ENCODE data around the gene CHRM4. TPM values are rescaled to one million over a fixed set of nuclear protein-coding genes. Genes with fewer than 3 reads are reported as not detected.
A peak's percentile ranks its signal among the peaks of the same experiment; 100 is the strongest.

CHRM4 gene
- total RNA-seq, 1 donor from 2014 or later, result 8.5 TPM

- Mint-ChIP-seq H3K27ac (ENCODE audit: unreplicated experiment) (no peak overlapping the region), H3K4me3 (ENCODE audit: unreplicated experiment) (no peak overlapping the region), H3K4me1 (ENCODE audit: low read depth, unreplicated experiment) (peaks cover 22% of the 10 kb centered on the region), H3K9me3 (ENCODE audit: unreplicated experiment) (peaks cover 1% of the 10 kb centered on the region), H3K27me3 (ENCODE audit: unreplicated experiment) (peaks cover 2% of the 10 kb centered on the region), H3K36me3 (ENCODE audit: unreplicated experiment) (no peaks in the 10 kb centered on the region)
- TF ChIP-seq CTCF (IDR thresholded peaks at IDR 0.05; ENCODE audit: partially characterized antibody, unreplicated experiment), result no peak
- DNase-seq, result no peak
Observed at GRCh38 chr11:46357483-46357936, 34.1 kb downstream of the CHRM4 start.

GRCh38 chr11:46356924-46357482, 34.6 kb downstream of the CHRM4 start:
- H3K36me3 Mint-ChIP-seq (ENCODE audit: unreplicated experiment), result no peaks in the 10 kb centered on the region
- no peak overlapping the region for H3K4me3 Mint-ChIP-seq (ENCODE audit: unreplicated experiment)
- peaks cover 2% of the 10 kb centered on the region for H3K27me3 Mint-ChIP-seq (ENCODE audit: unreplicated experiment)
- no peak for TF ChIP-seq CTCF (IDR thresholded peaks at IDR 0.05; ENCODE audit: partially characterized antibody, unreplicated experiment)
- H3K9me3 Mint-ChIP-seq (ENCODE audit: unreplicated experiment), result no peaks in the 10 kb centered on the region
- DNase-seq, result no peak
- H3K27ac Mint-ChIP-seq (ENCODE audit: unreplicated experiment), result no peak overlapping the region
- peaks cover 22% of the 10 kb centered on the region for H3K4me1 Mint-ChIP-seq (ENCODE audit: low read depth, unreplicated experiment)

- Mint-ChIP-seq H3K9me3 (ENCODE audit: unreplicated experiment) (no peaks in the 10 kb centered on the region), H3K27ac (ENCODE audit: unreplicated experiment) (no peak overlapping the region), H3K27me3 (ENCODE audit: unreplicated experiment) (peaks cover 4% of the 10 kb centered on the region), H3K36me3 (ENCODE audit: unreplicated experiment) (no peaks in the 10 kb centered on the region), H3K4me3 (ENCODE audit: unreplicated experiment) (no peak overlapping the region), H3K4me1 (ENCODE audit: low read depth, unreplicated experiment) (peaks cover 23% of the 10 kb centered on the region)
- TF ChIP-seq CTCF (IDR thresholded peaks at IDR 0.05; ENCODE audit: partially characterized antibody, unreplicated experiment), result no peak
- peak; percentile 40 for DNase-seq
Observed at GRCh38 chr11:46353698-46354097, 37.9 kb downstream of the CHRM4 start.

- Mint-ChIP-seq H3K9me3 (ENCODE audit: unreplicated experiment) (no peaks in the 10 kb centered on the region), H3K27ac (ENCODE audit: unreplicated experiment) (no peak overlapping the region), H3K4me3 (ENCODE audit: unreplicated experiment) (peak overlapping the region; percentile 64), H3K36me3 (ENCODE audit: unreplicated experiment) (no peaks in the 10 kb centered on the region), H3K4me1 (ENCODE audit: low read depth, unreplicated experiment) (peaks cover 27% of the 10 kb centered on the region), H3K27me3 (ENCODE audit: unreplicated experiment) (peaks cover 4% of the 10 kb centered on the region)
- DNase-seq, result peak; percentile 84
- TF ChIP-seq CTCF (IDR thresholded peaks at IDR 0.05; ENCODE audit: partially characterized antibody, unreplicated experiment), result peak; percentile 95
Observed at GRCh38 chr11:46352063-46352841, 39.3 kb downstream of the CHRM4 start.

- H3K9me3 Mint-ChIP-seq (ENCODE audit: unreplicated experiment), result peaks cover 4% of the 10 kb centered on the region
- H3K36me3 Mint-ChIP-seq (ENCODE audit: unreplicated experiment), result peaks cover 3% of the 10 kb centered on the region
- DNase-seq, result no peak
- no peak for TF ChIP-seq CTCF (IDR thresholded peaks at IDR 0.05; ENCODE audit: partially characterized antibody, unreplicated experiment)
- peaks cover 27% of the 10 kb centered on the region for H3K4me1 Mint-ChIP-seq (ENCODE audit: low read depth, unreplicated experiment)
- H3K27ac Mint-ChIP-seq (ENCODE audit: unreplicated experiment), result no peak overlapping the region
- H3K27me3 Mint-ChIP-seq (ENCODE audit: unreplicated experiment), result peaks cover 8% of the 10 kb centered on the region
- H3K4me3 Mint-ChIP-seq (ENCODE audit: unreplicated experiment), result no peak overlapping the region
Observed at GRCh38 chr11:46351606-46352005, 40.0 kb downstream of the CHRM4 start.

Measured in glutamatergic neuron (in vitro differentiated cells).